HepG2 (cell line): Measurements from ENCODE around the gene FGFR1OP2. TPM values are rescaled to one million over a fixed set of nuclear protein-coding genes. Genes with fewer than 3 reads are reported as not detected.

Source experiments
- ATAC-seq: fragments of 200-7000 bp; cut with Tn5 transposase; 3 replicates; pipeline ENCODE4 v1.9.1; 2020; ENCODE audit warnings: mild to moderate bottlenecking, moderate library complexity
- BruUV-seq: library from RNA; stranded (reverse); fragments of 400-500 nt; replicated peaks from 2 replicates; lab custom pipeline; 2021; lab: Mats Ljungman, UMichigan
- CTCF ChIA-PET: fragments of 300-600 bp; formaldehyde crosslinking; extraction: SDS; loops from one replicate; lab custom pipeline; 2021; ENCODE audit warnings: low total read pairs, inconsistent platforms, low intra/inter-chr PET ratio; lab: Yijun Ruan, JAX
- POLR2A ChIA-PET: fragments of 350-600 bp; sonication (Branson Sonifier 250); formaldehyde crosslinking; loops from one replicate; lab custom pipeline; 2020; ENCODE audit warnings: antibody characterized with exemption, inconsistent platforms; lab: Yijun Ruan, JAX
- DNase-seq: peaks from one replicate; pipeline ENCODE4 v3.0.0-alpha.2; 2015; ENCODE audit warnings: low spot score
- FAIRE-seq: peaks from 3 replicates; lab custom pipeline; 2011; peaks lifted over from hg19 to GRCh38; lab: Jason Lieb, UNC
- H2AFZ ChIP-seq: one replicate; pipeline ENCODE4 v1.6.1; 2011; ENCODE audit warnings: low read length, inconsistent platforms
- H3K27ac ChIP-seq: fragments of 300-600 bp; 3 replicates; pipeline ENCODE4 v1.8.0; 2011; ENCODE audit warnings: mixed run types, mild to moderate bottlenecking, mixed read lengths, low read length, inconsistent platforms; ENCODE audit not compliant: insufficient read depth; ENCODE audit errors: extremely low read length
- H3K27me3 ChIP-seq, 2 experiments: fragments of 200-600 bp in 1 of 2; 2 replicates in 1 of 2; 3 replicates in 1 of 2; pipeline versions ENCODE4 v1.6.0 to v1.8.0; 2011; ENCODE audit warnings: low read length in 2 of 2, mild to moderate bottlenecking in 2 of 2, moderate library complexity in 2 of 2, inconsistent platforms in 1 of 2; ENCODE audit not compliant: insufficient read depth in 2 of 2, control insufficient read depth in 1 of 2
- H3K36me3 ChIP-seq, 2 experiments: fragments of 200-600 bp in 1 of 2; replicated peaks in 1 of 2; 2 replicates in 1 of 2; 3 replicates in 1 of 2; pipeline versions ENCODE4 v1.5.1 to v1.8.0; 2011; ENCODE audit warnings: low read length in 2 of 2, inconsistent platforms in 1 of 2; ENCODE audit not compliant: insufficient read depth in 2 of 2, control insufficient read depth in 1 of 2
- H3K4me1 ChIP-seq: 2 replicates; pipeline ENCODE4 v1.5.1; 2012; ENCODE audit warnings: low read length, inconsistent platforms; ENCODE audit not compliant: insufficient read depth
- H3K4me2 ChIP-seq: 2 replicates; pipeline ENCODE4 v1.6.0; 2011; ENCODE audit warnings: low read depth, low read length, inconsistent platforms
- H3K4me3 ChIP-seq, 3 experiments: fragments of 200-600 bp in 1 of 3; sonication (generic), shearing (Covaris generic) in 1 of 3; replicated peaks in 1 of 3; 2 replicates each; pipeline ENCODE4 v1.5.1; 2011 to 2016; ENCODE audit warnings: low read length in 3 of 3, inconsistent platforms in 2 of 3, low read depth in 2 of 3, mild to moderate bottlenecking in 2 of 3, control low read depth in 1 of 3, mixed read lengths in 1 of 3; ENCODE audit not compliant: insufficient read depth in 1 of 3
- H3K79me2 ChIP-seq: one replicate; pipeline ENCODE4 v1.6.1; 2011; ENCODE audit warnings: low read length, inconsistent platforms; ENCODE audit not compliant: insufficient read depth
- H3K9ac ChIP-seq: 2 replicates; pipeline ENCODE4 v1.6.0; 2011; ENCODE audit warnings: mild to moderate bottlenecking, low read depth, low read length, inconsistent platforms; ENCODE audit not compliant: insufficient read depth
- H3K9me3 ChIP-seq: 2 replicates; pipeline ENCODE4 v1.5.1; 2012; ENCODE audit warnings: mild to moderate bottlenecking, low read length
- H4K20me1 ChIP-seq: 2 replicates; pipeline ENCODE4 v1.6.0; 2011; ENCODE audit warnings: inconsistent platforms, mild to moderate bottlenecking, low read length, moderate library complexity; ENCODE audit not compliant: insufficient read depth
- ARNT2 ChIP-seq: sonication (generic); formaldehyde crosslinking; IDR thresholded peaks from 2 replicates; pipeline ENCODE4 v1.8.0; 2022; ENCODE audit warnings: mild to moderate bottlenecking, low read depth, missing genetic modification reagents, moderate library complexity
- HNF1B ChIP-seq: sonication (generic); formaldehyde crosslinking; IDR thresholded peaks from 2 replicates; pipeline ENCODE4 v1.5.1; 2020; ENCODE audit warnings: mild to moderate bottlenecking, moderate library complexity, missing genetic modification reagents
- LBX2 ChIP-seq: sonication (generic); formaldehyde crosslinking; IDR thresholded peaks from 2 replicates; pipeline ENCODE4 v1.5.0; 2020; ENCODE audit warnings: missing genetic modification reagents, mild to moderate bottlenecking, borderline replicate concordance
- NFIC ChIP-seq: IDR thresholded peaks from 2 replicates; pipeline ENCODE4 v1.6.1; 2012; ENCODE audit warnings: mild to moderate bottlenecking, low read length, inconsistent platforms
- POLR2AphosphoS5 ChIP-seq: IDR thresholded peaks from 2 replicates; pipeline ENCODE4 v1.6.1; 2012; ENCODE audit warnings: low read depth, low read length
- PRDM15 ChIP-seq: sonication (generic); formaldehyde crosslinking; IDR thresholded peaks from 2 replicates; pipeline ENCODE4 v1.4.0; 2020; ENCODE audit warnings: missing genetic modification reagents
- TP53 ChIP-seq: sonication (generic); formaldehyde crosslinking; conservative IDR thresholded peaks from 2 replicates; pipeline ENCODE4 v1.4.0; 2020; ENCODE audit warnings: missing genetic modification reagents
- UBTF ChIP-seq: sonication (generic); formaldehyde crosslinking; IDR thresholded peaks from 2 replicates; pipeline ENCODE4 v1.4.0; 2020; ENCODE audit warnings: mild to moderate bottlenecking, missing genetic modification reagents
- YY1 ChIP-seq: IDR thresholded peaks from 2 replicates; pipeline ENCODE4 v1.6.1; 2011; ENCODE audit warnings: low read length, low read depth, moderate library complexity, mild to moderate bottlenecking; ENCODE audit not compliant: insufficient read depth, insufficient replicate concordance
- ZBTB42 ChIP-seq: sonication (generic); formaldehyde crosslinking; IDR thresholded peaks from 2 replicates; pipeline ENCODE4 v1.5.0; 2020; ENCODE audit warnings: mild to moderate bottlenecking, missing genetic modification reagents
- ZFP62 ChIP-seq: sonication (generic); formaldehyde crosslinking; IDR thresholded peaks from 2 replicates; pipeline ENCODE4 v1.4.0; 2020; ENCODE audit warnings: missing genetic modification reagents
- ZNF256 ChIP-seq: sonication (generic); formaldehyde crosslinking; conservative IDR thresholded peaks from 2 replicates; pipeline ENCODE4 v1.4.0; 2020; ENCODE audit warnings: missing genetic modification reagents
- ZNF282 ChIP-seq: fragments of 450-650 bp; IDR thresholded peaks from 2 replicates; pipeline ENCODE4 v1.6.1; 2018; ENCODE audit not compliant: partially characterized antibody
- ZNF33A ChIP-seq: sonication (generic); formaldehyde crosslinking; IDR thresholded peaks from 2 replicates; pipeline ENCODE4 v1.5.1; 2020; ENCODE audit warnings: missing genetic modification reagents, mild to moderate bottlenecking, moderate library complexity, borderline replicate concordance
- WGBS: methylation state at CpG from one replicate; pipeline ENCODE4 v1.1.6; 2017; ENCODE audit warnings: low lambda C conversion rate; 5-methylcytosine and 5-hydroxymethylcytosine counted together
- in situ Hi-C: cut with HindIII; loops from 2 replicates; pipeline ENCODE4 v1.10.0; 2017; ENCODE audit warnings: low pct_unique_long_range_greater_than_20kb; ENCODE audit not compliant: extremely low pct_ligation_motif_present
- intact Hi-C: fragments of 100-400 bp; cut with micrococcal nuclease; formaldehyde crosslinking; loops from one replicate; pipeline ENCODE4 v1.10.0; 2022; ENCODE audit not compliant: unreplicated experiment
- polyA plus RNA-seq, 8 experiments: library from polyadenylated mRNA; depleted of rRNA in 3 of 8; stranded (reverse) in 7 of 8; unstranded in 1 of 8; fragments of >200 nt; fragmentation: Illumina TruSeq in 4 of 8; extraction: Trizol in 4 of 8; gene quantifications; 2 replicates each; pipeline versions ENCODE4 v1.2.1 to v1.2.3, GENCODE V29; 2011 to 2016; ENCODE audit warnings: low read depth in 4 of 8, missing spikeins in 1 of 8, mixed read lengths in 1 of 8; ENCODE audit not compliant: insufficient read depth in 1 of 8
- total RNA-seq, 5 experiments: library from RNA; depleted of rRNA; stranded (reverse); fragments of >200 nt; fragmentation: Illumina TruSeq; extraction: Trizol; gene quantifications; 2 replicates each; pipeline ENCODE4 v1.2.3, GENCODE V29; 2016; ENCODE audit warnings: low read depth in 1 of 5

Gene FGFR1OP2
- total and polyA plus RNA-seq, 2 of the 13 experiments (the other 11 are each of a cell fraction or from before 2014, with no cell fraction given): 18.3 to 38.1 TPM

- TF ChIP-seq HNF1B (CRISPR knock-in tag) (no peak), ZNF282 (no peak), ARNT2 (CRISPR knock-in tag) (no peak), ZNF256 (CRISPR knock-in tag) (no peak), NFIC (no peak), UBTF (CRISPR knock-in tag) (no peak), POLR2AphosphoS5 (no peak), YY1 (no peak)
- TF ChIP-seq, all 625 proteins: peak for 0
These were observed 10.0 kb downstream of the FGFR1OP2 start (continued) for GRCh38 chr12:26948309-26948708.

GRCh38 chr12:26953447-26953846, 15.2 kb downstream of the FGFR1OP2 start:
- POLR2A ChIA-PET: no interaction called here
- in situ Hi-C loops (no loop called here), intact Hi-C loops (no loop called here)
- DNase-seq: no peak
- H3K9me3 ChIP-seq: no peaks in the 10 kb centered on the region
- H3K4me3 ChIP-seq: no peak overlapping the region
- CTCF ChIA-PET: no interaction called here
- peaks cover 6% of the 10 kb centered on the region; the same call in 1 of the 2 replicates for H3K4me1 ChIP-seq
- no peak overlapping the region for H2AFZ ChIP-seq
- FAIRE-seq: no peak
- no TSS peak for BruUV-seq
- H3K4me2 ChIP-seq: no peak overlapping the region
- no peak overlapping the region for H3K9ac ChIP-seq
- H3K27ac ChIP-seq: no peak overlapping the region
- no peak for ATAC-seq
- H3K36me3 ChIP-seq: peaks cover 1 to 19% of the 10 kb centered on the region in 2 experiments; a peak in 3 of 5 replicates
- peaks cover 36% of the 10 kb centered on the region for H3K79me2 ChIP-seq
- no peaks in the 10 kb centered on the region for H4K20me1 ChIP-seq
- no peaks in the 10 kb centered on the region for H3K27me3 ChIP-seq
- WGBS: 63% methylated on average over 1 of the region's 1 CpG
- TF ChIP-seq ZNF282: no peak
- no peak for TF ChIP-seq PRDM15
- no peak for TF ChIP-seq TP53 (CRISPR knock-in tag)
- no peak for TF ChIP-seq ZNF33A (CRISPR knock-in tag)
- no peak for TF ChIP-seq ZBTB42 (CRISPR knock-in tag)
- no peak for TF ChIP-seq ZFP62
- TF ChIP-seq LBX2: no peak
